ENCODE data around the gene MEMO1.

Gene MEMO1

DNA sequence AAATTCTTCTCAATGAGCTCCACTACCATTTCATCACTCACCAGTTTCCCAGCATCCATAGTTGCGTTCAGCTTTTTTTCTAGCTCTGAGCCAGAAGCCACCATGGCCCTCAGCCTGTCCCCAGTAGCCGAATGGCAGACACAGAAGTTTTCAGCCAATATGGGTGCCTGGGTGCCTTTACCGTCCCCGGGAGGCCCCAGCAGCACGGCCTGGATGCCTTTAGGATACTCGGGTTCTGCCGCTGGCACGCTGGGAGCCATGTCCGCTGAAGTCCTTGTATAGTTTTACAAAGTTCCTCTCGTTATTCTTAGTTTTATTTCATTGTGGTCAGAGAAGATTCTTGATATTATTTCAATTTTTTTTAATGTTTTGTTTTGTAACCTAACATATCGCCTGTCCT, 187.2 kb downstream of the MEMO1 start:
- no peak for DNase-seq (ENCODE audit: low read depth, low spot score)

GRCh38 chr2:31822587-31822986, 188.2 kb downstream of the MEMO1 start:
- no peak for DNase-seq (ENCODE audit: low read depth, low spot score)

All from activated naive CD8-positive, alpha-beta T cell treated with anti-CD3 and anti-CD28 coated beads, Interleukin-2, amount 50 U/mL, for 16 hours (primary cell).